Islet of Langerhans (tissue), 1 donor: Measurements from ENCODE around the gene R3HCC1L.

Source experiments
- FAIRE-seq: peaks from one replicate; lab custom pipeline; 2011; peaks lifted over from hg19 to GRCh38; lab: Jason Lieb, UNC

R3HCC1L gene

GRCh38 chr10:98261436-98262277 is 127.2 kb downstream of the R3HCC1L start:
- FAIRE-seq = no peak

DNA sequence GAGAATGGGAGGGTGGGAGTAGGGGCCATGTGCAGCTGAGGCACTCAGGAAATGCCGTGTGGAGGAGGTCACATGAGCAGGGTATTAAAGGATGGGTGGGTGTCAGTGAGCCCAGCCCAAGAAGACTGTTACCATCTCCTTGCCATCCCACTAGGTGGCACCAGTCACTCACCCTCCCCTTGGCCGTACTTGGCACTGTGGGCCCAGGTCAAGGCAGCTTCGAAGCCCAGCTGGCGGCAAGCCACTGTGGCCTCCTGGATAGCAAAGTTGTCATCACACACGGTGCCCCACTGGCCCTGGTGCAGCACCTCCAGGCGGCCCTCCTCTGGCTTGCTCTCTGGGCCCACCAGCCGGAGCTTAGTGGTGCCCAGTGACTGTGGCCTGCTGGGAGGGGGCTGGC is 128.1 kb downstream of the R3HCC1L start:
- no peak for FAIRE-seq

- no peak for FAIRE-seq
These were observed 128.6 kb downstream of the R3HCC1L start for GRCh38 chr10:98263088-98263487.

GRCh38 chr10:98264378-98265065 is 130.1 kb downstream of the R3HCC1L start:
- FAIRE-seq = no peak

- no peak for FAIRE-seq
These were observed 131.2 kb downstream of the R3HCC1L start for GRCh38 chr10:98265403-98266378.

DNA sequence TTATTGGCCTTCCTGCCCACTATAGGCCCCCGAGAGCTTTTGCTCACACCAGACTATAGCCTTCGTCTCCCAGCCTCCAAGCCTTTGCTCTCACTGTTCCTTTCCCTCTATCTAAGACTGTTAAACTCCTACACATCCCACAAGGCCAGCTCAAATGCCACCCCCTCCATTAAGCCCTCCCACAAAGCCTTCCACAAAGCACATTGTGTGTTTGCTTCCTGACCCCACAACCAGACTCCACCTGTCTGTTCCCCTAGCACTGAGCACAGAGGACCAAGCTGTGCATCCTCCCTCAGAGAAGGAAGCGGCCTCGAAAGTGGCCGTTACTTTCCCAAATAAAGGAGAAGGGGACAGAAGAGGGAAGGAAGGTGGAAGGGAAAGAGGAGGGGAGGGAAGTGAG is 132.2 kb downstream of the R3HCC1L start:
- FAIRE-seq = no peak

- no peak for FAIRE-seq
These were observed 132.8 kb downstream of the R3HCC1L start for GRCh38 chr10:98267069-98267893.

GRCh38 chr10:98267894-98268693 is 133.6 kb downstream of the R3HCC1L start, which contains the start of gene LOXL4:
TSS of gene LOXL4 (minus strand) at chr10:98268194. CDS start at chr10:98263019, 5,175 bp downstream.
- FAIRE-seq = no peak

GRCh38 chr10:98268694-98269431 is 134.4 kb downstream of the R3HCC1L start:
- FAIRE-seq = no peak

DNA sequence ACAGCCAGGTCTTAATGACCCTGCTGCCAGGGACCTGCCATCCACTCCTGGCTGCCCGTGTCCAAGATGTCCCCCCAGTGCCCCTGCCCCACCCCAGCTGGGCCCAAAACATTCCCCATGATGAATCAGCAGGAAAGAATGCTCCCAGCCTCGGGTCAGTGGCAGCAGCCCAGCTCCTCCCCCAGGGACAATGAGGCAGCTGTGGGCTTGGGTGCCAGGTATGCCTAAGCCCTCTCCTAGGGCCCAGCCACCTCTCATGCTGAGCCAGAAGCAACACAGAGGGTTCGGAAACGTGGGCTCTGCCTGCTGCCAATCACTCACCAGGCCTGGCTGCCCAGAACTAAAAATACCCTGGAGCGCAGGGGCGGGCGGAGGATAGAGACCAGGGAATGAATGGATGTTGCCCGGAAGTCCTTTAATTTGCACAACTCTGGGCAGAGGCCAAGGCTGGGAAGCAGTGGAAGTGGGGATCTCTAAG is 135.0 kb downstream of the R3HCC1L start:
- no peak for FAIRE-seq

DNA sequence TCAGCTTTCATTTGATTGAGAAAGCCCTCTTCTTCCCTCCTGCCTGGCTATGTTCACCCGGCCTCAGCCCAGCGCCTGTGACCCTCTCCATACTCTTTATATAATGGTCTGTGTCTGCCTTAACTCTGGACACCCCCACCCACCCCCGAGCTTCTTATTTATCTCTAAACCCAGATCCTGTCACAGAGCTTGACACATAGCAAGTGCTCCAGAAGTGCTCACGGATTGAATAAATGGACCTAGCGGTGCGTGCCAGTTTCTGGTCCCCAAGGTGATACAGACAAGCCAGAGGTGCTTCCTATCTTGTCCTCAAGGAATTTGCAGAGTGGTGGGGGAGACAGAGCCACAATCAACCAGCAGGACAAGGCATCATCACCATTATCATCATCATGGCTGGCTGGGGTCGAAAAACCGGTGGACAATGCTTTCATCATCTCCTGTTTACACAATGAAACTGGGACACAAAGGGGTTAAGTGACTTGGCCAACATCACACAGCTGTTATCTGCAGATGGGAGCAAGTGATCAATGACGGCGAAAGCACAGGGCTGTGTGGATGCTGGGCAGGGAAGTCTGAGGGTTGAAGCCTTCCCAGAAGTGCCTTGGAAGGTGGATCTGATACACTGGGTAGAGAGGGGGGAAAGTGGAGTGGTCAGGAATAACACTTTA is 135.8 kb downstream of the R3HCC1L start:
- no peak for FAIRE-seq

DNA sequence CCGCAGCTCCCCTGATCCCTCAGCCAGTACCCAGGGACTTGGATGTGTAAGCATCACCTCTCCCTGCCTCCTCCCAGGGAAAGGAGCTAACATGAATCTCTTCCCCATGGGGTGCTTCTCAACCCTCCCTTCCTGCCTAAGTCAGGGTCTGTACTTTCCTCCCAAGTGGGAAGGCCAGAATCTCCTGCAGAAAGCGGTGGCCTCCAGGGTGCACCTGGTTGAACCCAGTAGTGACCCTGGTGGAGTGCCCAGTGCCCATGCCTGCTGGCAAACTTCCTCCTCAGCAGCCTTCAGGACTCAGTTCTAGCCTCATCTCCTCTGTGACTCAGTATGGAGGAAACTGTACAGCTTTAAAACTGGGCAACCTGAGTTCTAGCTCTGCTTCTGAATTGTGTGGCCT is 136.3 kb downstream of the R3HCC1L start:
- no peak for FAIRE-seq

DNA sequence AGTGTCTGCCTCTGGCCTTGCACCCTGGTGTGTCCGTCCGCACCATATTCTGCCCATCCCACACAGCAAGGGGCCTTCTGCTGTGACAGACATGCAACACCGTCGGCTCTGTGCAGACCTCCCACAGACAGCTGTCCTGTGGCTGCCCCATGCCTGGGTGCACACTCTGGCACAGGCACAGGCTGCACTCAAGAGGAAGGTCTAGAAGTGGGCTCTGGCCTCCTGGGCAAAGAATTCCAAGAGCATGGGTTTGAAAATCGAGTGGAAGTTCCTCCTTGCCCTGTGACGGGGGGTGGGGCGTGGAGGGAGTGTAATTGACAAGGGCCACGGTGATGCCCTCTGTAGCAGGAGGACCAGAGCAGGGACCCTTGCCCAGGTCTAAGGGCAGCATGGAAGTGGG is 137.8 kb downstream of the R3HCC1L start:
- no peak for FAIRE-seq

DNA sequence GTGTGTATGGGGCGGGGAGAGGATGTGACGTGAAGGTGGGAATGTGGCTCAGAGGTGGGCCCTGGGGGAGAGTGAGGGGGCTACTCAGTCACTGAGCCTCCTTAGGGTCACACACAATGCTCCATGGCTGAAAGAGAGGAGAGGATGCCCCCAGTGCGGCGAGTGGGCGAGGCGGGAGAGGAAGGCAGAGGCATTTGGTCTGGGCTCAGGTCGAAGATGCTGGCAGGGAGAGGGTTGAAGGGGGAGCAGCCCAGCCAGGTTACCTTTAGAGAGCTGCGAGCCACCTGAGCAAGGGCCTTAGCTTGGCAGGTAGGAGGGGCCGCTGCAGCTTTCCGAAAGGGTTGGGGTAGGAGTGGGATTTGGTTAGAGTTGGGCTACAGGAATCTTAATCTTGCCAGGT is 138.2 kb downstream of the R3HCC1L start:
- no peak for FAIRE-seq

DNA sequence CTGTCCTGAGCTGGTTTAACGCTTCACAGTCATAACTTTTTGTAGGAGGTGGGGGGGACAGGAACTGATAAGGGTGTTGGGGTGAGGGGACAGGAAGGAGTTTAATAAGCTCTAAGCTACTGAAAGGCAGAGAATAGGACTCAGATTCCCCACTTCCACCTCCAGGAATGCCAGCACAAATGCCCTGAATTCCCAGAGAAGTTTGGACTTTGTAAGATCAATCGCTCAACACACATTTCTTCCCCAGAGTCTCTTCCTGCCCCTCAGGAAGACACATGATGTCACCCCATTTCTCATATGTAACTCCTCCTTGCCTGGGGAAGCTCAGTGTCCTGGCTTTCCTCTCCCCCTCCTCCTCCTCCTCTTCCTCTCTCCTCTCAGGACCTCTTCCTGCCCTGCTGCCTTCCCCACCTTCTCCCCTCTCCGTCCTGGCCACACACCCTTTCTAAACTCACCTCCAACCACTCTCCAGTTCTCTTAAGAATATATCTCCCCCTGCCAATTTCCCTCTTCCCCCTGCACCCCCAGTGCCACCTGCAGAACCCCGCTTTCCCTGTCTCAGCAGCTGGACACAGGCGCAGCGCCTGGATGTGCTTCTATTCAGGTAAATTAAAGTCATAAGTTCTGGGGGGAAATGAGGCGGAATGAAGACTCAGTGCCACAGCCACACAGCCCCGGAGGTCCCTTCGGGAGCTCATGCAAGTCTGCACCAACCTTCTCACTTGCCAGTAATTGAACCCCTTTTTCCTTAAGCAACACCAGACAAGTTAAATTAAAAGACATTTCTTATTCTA is 138.8 kb downstream of the R3HCC1L start:
- no peak for FAIRE-seq

GRCh38 chr10:98274562-98274961 is 140.1 kb downstream of the R3HCC1L start:
- FAIRE-seq = no peak

GRCh38 chr10:98276311-98276710 is 141.9 kb downstream of the R3HCC1L start:
- no peak for FAIRE-seq

- FAIRE-seq = no peak
These were observed 151.0 kb downstream of the R3HCC1L start for GRCh38 chr10:98285416-98285815.
